Bronchial epithelial cell (primary cell): ENCODE measurements around the gene SLC10A7. TPM values are rescaled to one million over a fixed set of nuclear protein-coding genes. Genes with fewer than 3 reads are reported as not detected.
A peak's percentile ranks its signal among the peaks of the same experiment; 100 is the strongest.

Experiments used
- DNase-seq: peaks from one replicate; pipeline ENCODE4 v3.0.0-alpha.2; 2010; ENCODE audit warnings: low read depth
- FAIRE-seq: peaks from 2 replicates; lab custom pipeline; 2011; peaks lifted over from hg19 to GRCh38; lab: Jason Lieb, UNC
- H3K27me3 ChIP-seq: 2 replicates; pipeline ENCODE4 v1.5.1; 2011; ENCODE audit warnings: low read length; ENCODE audit not compliant: control insufficient read depth, insufficient read depth
- H3K36me3 ChIP-seq: 2 replicates; pipeline ENCODE4 v1.5.1; 2011; ENCODE audit warnings: low read length; ENCODE audit not compliant: control insufficient read depth, insufficient read depth
- H3K4me3 ChIP-seq: 2 replicates; pipeline ENCODE4 v1.5.1; 2011; ENCODE audit warnings: mild to moderate bottlenecking, low read depth, low read length, control low read depth
- total RNA-seq: library from RNA; depleted of rRNA; stranded (reverse); fragments of >200 nt; gene quantifications from 2 replicates; pipeline ENCODE4 v1.2.1, GENCODE V29; 2014
- TF ChIP-seq, protein P1 (sequence below): IDR thresholded peaks from 2 replicates; pipeline ENCODE4 v1.5.1; 2011; ENCODE audit warnings: mild to moderate bottlenecking, moderate library complexity, low read length, control low read depth, inconsistent platforms; ENCODE audit not compliant: insufficient read depth, severe bottlenecking

Gene SLC10A7
- total RNA-seq, 1 donor from 2014 or later: 7.4 TPM

DNA sequence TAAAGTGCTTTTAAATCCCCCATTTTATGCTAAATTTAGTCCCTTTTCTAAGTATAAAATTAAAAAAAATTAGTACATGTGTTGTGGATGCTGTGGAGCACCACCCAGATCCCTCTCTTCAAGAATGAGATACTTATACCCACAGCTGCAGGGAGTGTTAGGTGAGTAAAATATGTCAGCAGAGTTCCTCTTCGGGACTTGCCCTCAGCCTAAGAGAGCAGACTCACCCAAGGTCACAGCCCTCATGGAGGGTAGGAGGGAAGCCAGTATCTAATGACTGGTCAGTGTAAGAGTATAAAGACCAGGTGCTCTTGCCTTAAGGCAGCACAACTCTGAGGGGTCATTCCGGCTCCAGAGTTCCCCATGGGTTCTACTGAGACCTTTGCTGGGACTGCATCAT, 218.9 kb downstream of the SLC10A7 start:
- TF ChIP-seq, protein P1, sequence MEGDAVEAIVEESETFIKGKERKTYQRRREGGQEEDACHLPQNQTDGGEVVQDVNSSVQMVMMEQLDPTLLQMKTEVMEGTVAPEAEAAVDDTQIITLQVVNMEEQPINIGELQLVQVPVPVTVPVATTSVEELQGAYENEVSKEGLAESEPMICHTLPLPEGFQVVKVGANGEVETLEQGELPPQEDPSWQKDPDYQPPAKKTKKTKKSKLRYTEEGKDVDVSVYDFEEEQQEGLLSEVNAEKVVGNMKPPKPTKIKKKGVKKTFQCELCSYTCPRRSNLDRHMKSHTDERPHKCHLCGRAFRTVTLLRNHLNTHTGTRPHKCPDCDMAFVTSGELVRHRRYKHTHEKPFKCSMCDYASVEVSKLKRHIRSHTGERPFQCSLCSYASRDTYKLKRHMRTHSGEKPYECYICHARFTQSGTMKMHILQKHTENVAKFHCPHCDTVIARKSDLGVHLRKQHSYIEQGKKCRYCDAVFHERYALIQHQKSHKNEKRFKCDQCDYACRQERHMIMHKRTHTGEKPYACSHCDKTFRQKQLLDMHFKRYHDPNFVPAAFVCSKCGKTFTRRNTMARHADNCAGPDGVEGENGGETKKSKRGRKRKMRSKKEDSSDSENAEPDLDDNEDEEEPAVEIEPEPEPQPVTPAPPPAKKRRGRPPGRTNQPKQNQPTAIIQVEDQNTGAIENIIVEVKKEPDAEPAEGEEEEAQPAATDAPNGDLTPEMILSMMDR: no peak
- DNase-seq (no peak), FAIRE-seq (no peak)
- Histone ChIP-seq H3K27me3 (no peaks in the 10 kb centered on the region), H3K4me3 (no peak overlapping the region), H3K36me3 (no peaks in the 10 kb centered on the region)

DNA sequence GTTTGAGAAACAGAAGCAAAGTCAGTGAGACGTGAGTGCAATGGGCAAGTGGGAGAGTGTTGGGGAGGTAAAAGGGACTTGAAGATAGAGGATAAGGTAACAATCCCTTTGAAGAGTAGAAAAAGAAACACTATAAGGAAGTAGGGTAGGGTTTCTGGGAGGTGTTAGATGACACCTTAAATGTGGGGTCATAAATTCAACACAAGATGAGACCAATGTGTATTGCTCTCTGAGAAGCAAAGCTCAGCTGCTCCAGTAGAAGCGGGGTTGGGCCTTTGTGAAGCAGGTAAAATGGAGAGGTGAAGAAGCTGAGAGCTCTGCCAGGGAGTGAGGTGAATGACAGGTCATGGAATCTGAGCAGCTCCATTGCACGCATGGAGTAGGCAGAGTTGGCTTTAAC, 222.1 kb downstream of the SLC10A7 start:
- FAIRE-seq (peak; percentile 18), DNase-seq (no peak)
- no peaks in the 10 kb centered on the region for H3K27me3 ChIP-seq
- H3K36me3 ChIP-seq: no peaks in the 10 kb centered on the region
- TF ChIP-seq, protein P1: no peak
- H3K4me3 ChIP-seq: no peak overlapping the region

DNA sequence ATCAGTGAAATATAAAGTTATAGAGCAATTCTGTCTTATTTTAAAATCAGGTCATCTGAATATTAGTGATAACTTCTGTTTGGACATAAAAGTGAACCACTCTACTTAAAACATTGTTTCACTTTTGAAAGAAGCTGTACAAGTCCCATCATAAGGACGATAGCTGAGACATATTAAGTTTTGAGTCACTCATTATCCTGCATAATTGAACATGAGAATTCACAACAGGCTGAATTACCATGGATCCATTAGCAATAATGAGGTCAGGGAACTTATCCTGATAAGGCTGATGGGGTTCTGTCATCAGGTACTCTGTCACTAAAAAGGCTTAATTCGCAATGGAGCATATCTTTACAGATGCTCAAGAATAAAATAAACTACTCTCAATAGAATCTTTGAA, 227.0 kb downstream of the SLC10A7 start:
- TF ChIP-seq, protein P1: no peak
- DNase-seq: no peak
- no peak overlapping the region for H3K4me3 ChIP-seq
- FAIRE-seq: no peak
- no peaks in the 10 kb centered on the region for H3K36me3 ChIP-seq
- no peaks in the 10 kb centered on the region for H3K27me3 ChIP-seq

DNA sequence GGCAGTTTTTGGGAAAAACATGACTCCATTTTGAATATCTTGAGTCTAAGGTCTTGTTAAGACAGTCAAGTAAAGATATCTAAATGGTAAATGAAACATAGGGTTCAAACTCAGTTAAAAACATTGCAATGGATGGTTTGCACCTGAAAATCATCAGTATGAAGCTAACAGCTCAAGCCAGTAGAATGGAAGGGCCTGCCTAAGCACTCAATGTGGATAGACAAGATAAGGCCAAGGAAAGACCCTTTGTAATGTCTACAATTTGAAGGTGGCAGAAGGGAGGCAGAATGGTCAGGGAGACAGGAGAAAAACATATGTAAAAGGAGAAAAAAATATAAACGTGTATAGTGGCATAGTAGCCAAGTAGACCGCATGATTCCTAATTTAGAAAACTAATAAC, 229.2 kb downstream of the SLC10A7 start:
- Histone ChIP-seq H3K4me3 (no peak overlapping the region), H3K36me3 (no peaks in the 10 kb centered on the region), H3K27me3 (no peaks in the 10 kb centered on the region)
- TF ChIP-seq, protein P1: no peak
- FAIRE-seq: no peak
- no peak for DNase-seq

DNA sequence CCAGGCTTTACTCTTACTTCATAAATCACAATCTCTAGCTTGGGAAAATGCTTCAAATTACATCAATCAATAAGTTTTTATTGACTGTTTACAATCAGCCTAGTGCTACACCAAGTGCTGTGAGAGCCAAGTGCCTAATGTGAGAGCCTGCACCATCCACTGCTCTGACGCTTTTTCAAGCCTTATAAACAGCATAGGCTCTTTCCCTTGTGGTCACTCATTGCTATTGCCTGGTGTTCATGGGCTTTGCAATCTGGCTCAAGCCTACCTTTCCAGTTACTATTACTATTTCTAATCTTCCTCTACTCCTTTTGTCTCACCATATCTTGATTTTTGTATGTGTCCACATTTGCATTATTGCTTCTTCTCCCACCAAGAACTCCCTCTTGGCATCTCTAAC, 230.4 kb downstream of the SLC10A7 start:
- TF ChIP-seq, protein P1: no peak
- FAIRE-seq: no peak
- H3K4me3 ChIP-seq: no peak overlapping the region
- no peaks in the 10 kb centered on the region for H3K36me3 ChIP-seq
- DNase-seq: no peak
- H3K27me3 ChIP-seq: no peaks in the 10 kb centered on the region

DNA sequence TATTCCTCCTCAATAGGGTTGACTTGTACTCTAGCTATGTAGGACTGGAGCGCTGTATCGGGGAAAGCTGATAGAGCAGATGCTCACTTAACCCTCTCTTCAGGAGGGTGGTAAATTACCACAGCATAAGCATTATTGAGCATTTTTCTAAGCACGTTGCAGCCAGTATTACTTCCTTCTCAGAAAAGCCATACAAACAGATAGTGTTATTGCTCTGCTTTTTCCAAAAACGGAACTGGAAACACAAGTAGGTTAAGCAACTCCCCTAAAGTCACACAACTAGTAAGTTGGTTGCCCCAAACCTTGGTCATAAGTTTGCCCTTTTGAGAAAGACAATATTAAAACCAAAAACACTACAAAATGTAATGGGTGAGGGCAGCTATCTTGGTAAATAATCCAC, 233.5 kb downstream of the SLC10A7 start:
- TF ChIP-seq, protein P1: no peak
- DNase-seq (no peak), FAIRE-seq (no peak)
- Histone ChIP-seq H3K36me3 (no peaks in the 10 kb centered on the region), H3K27me3 (no peaks in the 10 kb centered on the region), H3K4me3 (no peak overlapping the region)
